Activated T-helper 2 cell treated with anti-CD3 and anti-CD28 coated beads, Interferon-gamma antibody, Interleukin-2, Interleukin-4, amounts not matched to agents 10 μg/mL and 5 μg/mL and 100 μg/mL, durations not matched to agents 14 hours and 24 hours and 36 hours (primary cell): ENCODE measurements around the gene SLC25A5. TPM values are rescaled to one million over a fixed set of nuclear protein-coding genes. Genes with fewer than 3 reads are reported as not detected.
"Not testable (repeated sequence)": the region's sequence is repeated elsewhere in the genome, so short reads cannot be mapped to it uniquely, and the experiment has no call there.

Source experiments
- DNase-seq: peaks from one replicate; pipeline ENCODE4 v3.0.0; 2021; ENCODE audit warnings: low spot score
- H3K27ac Mint-ChIP-seq: one replicate; pipeline ENCODE4 v1.8.0; 2021; ENCODE audit warnings: mixed read lengths
- H3K27me3 Mint-ChIP-seq: one replicate; pipeline ENCODE4 v1.8.0; 2021; ENCODE audit warnings: low read depth, mixed read lengths
- H3K36me3 Mint-ChIP-seq: one replicate; pipeline ENCODE4 v1.8.0; 2021; ENCODE audit warnings: low read depth, mixed read lengths
- H3K4me1 Mint-ChIP-seq: one replicate; pipeline ENCODE4 v1.8.0; 2021; ENCODE audit warnings: low read depth, mixed read lengths
- H3K4me3 Mint-ChIP-seq: one replicate; pipeline ENCODE4 v1.8.0; 2021; ENCODE audit warnings: low read depth, mild to moderate bottlenecking, moderate library complexity, mixed read lengths
- H3K9me3 Mint-ChIP-seq: one replicate; pipeline ENCODE4 v1.8.0; 2021; ENCODE audit warnings: mixed read lengths
- intact Hi-C: fragments of 100-400 bp; cut with micrococcal nuclease; formaldehyde crosslinking; loops from one replicate; pipeline ENCODE4 v1.15.1; 2023
- total RNA-seq: library from RNA; stranded (reverse); gene quantifications from 2 replicates; pipeline ENCODE4 v1.2.3, GENCODE V29; 2022

Gene SLC25A5
- total RNA-seq, 1 donor from 2014 or later: 523 TPM

DNA sequence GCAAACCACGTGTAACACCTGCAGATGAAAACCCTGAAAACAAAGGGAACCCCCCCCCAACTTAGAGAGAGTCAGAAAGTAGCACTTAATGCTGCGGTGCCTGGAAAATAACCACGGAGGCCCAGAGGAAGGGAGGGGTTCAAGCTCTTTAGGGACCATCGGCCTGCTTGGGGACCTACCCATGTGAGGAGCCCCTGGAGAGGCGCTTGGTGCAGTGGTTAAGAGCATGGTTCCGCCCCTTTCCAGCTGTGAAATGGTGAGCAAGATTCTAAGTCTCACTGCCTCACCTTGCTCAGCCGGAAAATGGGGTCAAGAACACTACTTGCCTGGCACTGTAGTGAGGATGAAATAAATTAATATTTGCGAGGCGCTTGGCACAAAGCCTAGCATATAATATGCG is 13.8 kb downstream of the SLC25A5 start:
- no peaks in the 10 kb centered on the region for H3K9me3 Mint-ChIP-seq
- H3K27ac Mint-ChIP-seq: peak overlapping the region; percentile 46
- intact Hi-C loops: loop anchor here (10.0 kb wide), 2 partner anchors 93 to 403 kb away; partner anchors contain the start of gene UBE2A
- no peaks in the 10 kb centered on the region for H3K27me3 Mint-ChIP-seq
- no peaks in the 10 kb centered on the region for H3K36me3 Mint-ChIP-seq
- H3K4me1 Mint-ChIP-seq: peaks cover 13% of the 10 kb centered on the region
- H3K4me3 Mint-ChIP-seq: no peak overlapping the region
- DNase-seq: no peak

- H3K4me3 Mint-ChIP-seq: peak overlapping the region; percentile 58
- H3K4me1 Mint-ChIP-seq: peaks cover 12% of the 10 kb centered on the region
- no peaks in the 10 kb centered on the region for H3K9me3 Mint-ChIP-seq
- H3K36me3 Mint-ChIP-seq: no peaks in the 10 kb centered on the region
- intact Hi-C loops: loop anchor here (10.0 kb wide), 2 partner anchors 92 to 402 kb away; partner anchors contain the start of gene UBE2A
- no peaks in the 10 kb centered on the region for H3K27me3 Mint-ChIP-seq
- DNase-seq: peak; percentile 51
- peak overlapping the region; percentile 46 for H3K27ac Mint-ChIP-seq
Measured at GRCh38 chrX:119482481-119483480, 14.5 kb downstream of the SLC25A5 start.

DNA sequence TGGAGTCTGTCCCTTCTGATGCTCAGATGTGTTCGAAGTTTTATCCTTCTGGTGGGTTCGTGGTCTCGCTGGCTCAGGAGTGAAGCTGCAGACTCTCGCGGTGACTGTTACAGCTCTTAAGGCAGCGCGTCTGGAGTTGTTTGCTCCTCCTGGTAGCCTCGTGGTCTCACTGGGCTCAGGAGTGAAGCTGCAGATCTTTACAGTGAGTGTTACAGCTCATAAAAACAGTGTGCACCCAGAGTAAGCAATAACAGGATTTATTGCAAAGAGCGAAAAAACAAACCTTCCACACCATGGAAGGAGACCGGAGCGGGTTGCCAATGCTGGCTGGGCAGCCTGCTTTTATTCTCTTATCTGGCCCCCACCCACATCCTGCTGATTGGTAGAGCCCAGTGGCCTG is 18.5 kb downstream of the SLC25A5 start:
- Mint-ChIP-seq H3K27ac (no peak overlapping the region), H3K4me1 (peaks cover 10% of the 10 kb centered on the region), H3K9me3 (no peaks in the 10 kb centered on the region), H3K27me3 (no peaks in the 10 kb centered on the region), H3K4me3 (no peak overlapping the region), H3K36me3 (no peaks in the 10 kb centered on the region)
- DNase-seq: no peak
- intact Hi-C loops: loop anchor here (10.0 kb wide), 2 partner anchors 88 to 398 kb away; partner anchors contain the start of gene UBE2A

- H3K4me3 Mint-ChIP-seq, DNase-seq, H3K36me3 Mint-ChIP-seq, H3K4me1 Mint-ChIP-seq, H3K9me3 Mint-ChIP-seq, H3K27me3 Mint-ChIP-seq, H3K27ac Mint-ChIP-seq: not testable (repeated sequence)
- intact Hi-C loops: loop anchor here (10.0 kb wide), 2 partner anchors 87 to 397 kb away; partner anchors contain the start of gene UBE2A
Measured at GRCh38 chrX:119487766-119488165, 19.5 kb downstream of the SLC25A5 start.

- H3K36me3 Mint-ChIP-seq: no peaks in the 10 kb centered on the region
- intact Hi-C loops: loop anchor here (10.0 kb wide), 2 partner anchors 86 to 396 kb away; partner anchors contain the start of gene UBE2A
- H3K27me3 Mint-ChIP-seq: no peaks in the 10 kb centered on the region
- no peaks in the 10 kb centered on the region for H3K9me3 Mint-ChIP-seq
- no peak for DNase-seq
- H3K4me3 Mint-ChIP-seq: no peak overlapping the region
- H3K4me1 Mint-ChIP-seq: peaks cover 3% of the 10 kb centered on the region
- H3K27ac Mint-ChIP-seq: no peak overlapping the region
Measured at GRCh38 chrX:119488749-119489148, 20.5 kb downstream of the SLC25A5 start.

DNA sequence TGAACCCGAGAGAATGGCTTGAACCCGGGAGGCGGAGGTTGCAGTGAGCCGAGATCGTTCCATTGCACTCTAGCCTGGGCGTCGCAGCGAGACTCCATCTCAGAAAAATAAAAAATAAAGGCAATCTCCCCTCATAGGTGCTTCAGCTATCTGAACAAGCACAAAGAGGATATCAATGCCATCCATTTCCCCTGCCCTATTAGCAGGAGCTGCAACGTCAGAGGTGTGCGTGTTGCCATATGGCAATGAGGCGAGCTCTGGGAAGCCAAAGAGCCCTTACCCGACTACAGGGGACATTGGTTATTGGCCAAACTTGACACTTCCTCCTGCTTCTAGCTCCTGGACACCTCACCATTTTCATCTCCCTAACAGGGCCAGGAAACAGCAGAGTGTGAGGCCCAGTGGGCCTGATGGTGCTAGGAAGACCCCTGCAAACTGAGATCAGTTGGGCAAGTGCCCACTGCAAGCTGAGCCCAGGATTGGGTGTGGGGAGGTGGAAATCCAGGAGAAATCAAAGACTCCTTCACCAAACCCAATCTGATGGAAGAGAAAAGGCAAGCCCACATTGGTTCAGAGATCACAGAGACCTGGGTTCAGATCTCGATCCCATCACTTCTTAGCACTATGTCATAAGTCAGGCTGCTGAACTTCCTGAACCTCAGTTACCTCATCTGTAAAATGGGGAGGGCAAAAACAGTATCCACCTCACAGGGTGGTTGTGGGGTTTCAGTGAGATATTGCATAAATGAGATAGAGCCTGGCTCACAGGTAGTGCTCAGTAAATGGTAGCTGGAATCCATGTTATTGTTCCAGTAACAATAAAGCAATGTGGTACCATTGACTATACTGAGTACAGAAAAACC is 21.2 kb downstream of the SLC25A5 start:
- Mint-ChIP-seq H3K4me1 (peaks cover 3% of the 10 kb centered on the region), H3K9me3 (no peaks in the 10 kb centered on the region), H3K27me3 (no peaks in the 10 kb centered on the region), H3K36me3 (no peaks in the 10 kb centered on the region), H3K27ac (no peak overlapping the region), H3K4me3 (no peak overlapping the region)
- DNase-seq: no peak
- intact Hi-C loops: loop anchor here (10.0 kb wide), 2 partner anchors 85 to 395 kb away; partner anchors contain the start of gene UBE2A

- H3K36me3 Mint-ChIP-seq: no peaks in the 10 kb centered on the region
- peaks cover 6% of the 10 kb centered on the region for H3K4me1 Mint-ChIP-seq
- no peak for DNase-seq
- H3K9me3 Mint-ChIP-seq: no peaks in the 10 kb centered on the region
- no peaks in the 10 kb centered on the region for H3K27me3 Mint-ChIP-seq
- H3K4me3 Mint-ChIP-seq: no peak overlapping the region
- intact Hi-C loops: no loop called here
- H3K27ac Mint-ChIP-seq: no peak overlapping the region
Measured at GRCh38 chrX:119492463-119492862, 24.2 kb downstream of the SLC25A5 start.

- intact Hi-C loops, H3K9me3 Mint-ChIP-seq, H3K27me3 Mint-ChIP-seq, DNase-seq, H3K4me1 Mint-ChIP-seq, H3K36me3 Mint-ChIP-seq, H3K4me3 Mint-ChIP-seq, H3K27ac Mint-ChIP-seq: not testable (repeated sequence)
Measured at GRCh38 chrX:119493851-119494495, 25.7 kb downstream of the SLC25A5 start.

GRCh38 chrX:119495734-119496726 is 27.8 kb downstream of the SLC25A5 start:
- no peak overlapping the region for H3K4me3 Mint-ChIP-seq
- DNase-seq: no peak

GRCh38 chrX:119497185-119497584 is 28.9 kb downstream of the SLC25A5 start:
- Mint-ChIP-seq H3K27ac (no peak overlapping the region), H3K9me3 (no peaks in the 10 kb centered on the region), H3K4me3 (no peak overlapping the region), H3K27me3 (no peaks in the 10 kb centered on the region), H3K36me3 (no peaks in the 10 kb centered on the region), H3K4me1 (peaks cover 6% of the 10 kb centered on the region)
- DNase-seq: no peak
- intact Hi-C loops: no loop called here

More at GRCh38 chrX:119495734-119496726, 27.8 kb downstream of the SLC25A5 start:
- H3K36me3 Mint-ChIP-seq: no peaks in the 10 kb centered on the region
- no peaks in the 10 kb centered on the region for H3K27me3 Mint-ChIP-seq
- H3K4me1 Mint-ChIP-seq: peaks cover 6% of the 10 kb centered on the region
- H3K27ac Mint-ChIP-seq: no peak overlapping the region
- H3K9me3 Mint-ChIP-seq: no peaks in the 10 kb centered on the region
- intact Hi-C loops: no loop called here

DNA sequence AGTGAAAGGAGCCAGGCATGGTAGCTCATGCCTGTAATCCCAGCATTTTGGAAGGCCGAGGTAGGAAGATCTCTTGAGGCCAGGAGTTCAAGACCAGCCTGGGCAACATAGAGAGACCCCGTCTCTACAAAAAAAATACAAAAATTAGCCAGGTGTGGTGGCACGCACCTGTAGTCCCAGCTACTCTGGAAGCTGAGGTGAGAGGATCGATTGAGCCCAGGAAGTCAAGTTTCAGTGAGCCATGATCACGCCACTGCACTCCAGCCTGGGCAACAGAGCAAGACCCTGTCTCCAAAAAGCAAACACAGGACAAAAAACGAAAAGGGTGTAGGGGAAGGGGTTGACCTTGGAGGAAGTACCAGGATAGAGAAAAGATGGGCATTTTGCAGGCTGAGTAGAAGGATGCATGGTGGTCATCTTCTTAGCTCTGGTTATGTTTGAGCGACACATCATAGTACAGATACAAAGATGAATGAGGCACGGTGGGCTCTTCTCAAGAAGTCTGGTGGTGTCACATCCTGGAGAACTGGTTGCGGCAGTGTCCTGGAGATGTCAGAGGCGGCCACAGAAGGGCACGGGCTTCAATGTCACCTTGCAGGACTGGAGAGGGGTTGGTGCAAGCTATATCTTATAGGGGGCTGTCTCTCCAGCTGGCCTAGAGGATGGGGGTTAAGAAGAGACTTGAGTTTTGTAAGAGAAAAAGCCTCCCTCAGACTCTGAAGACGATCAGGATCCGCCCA is 32.0 kb downstream of the SLC25A5 start:
- H3K27ac Mint-ChIP-seq: no peak overlapping the region
- no peaks in the 10 kb centered on the region for H3K27me3 Mint-ChIP-seq
- H3K4me3 Mint-ChIP-seq: no peak overlapping the region
- no peaks in the 10 kb centered on the region for H3K9me3 Mint-ChIP-seq
- DNase-seq: no peak
- H3K36me3 Mint-ChIP-seq: no peaks in the 10 kb centered on the region
- intact Hi-C loops: no loop called here
- H3K4me1 Mint-ChIP-seq: peaks cover 9% of the 10 kb centered on the region
